HG02588 (cell line): ENCODE data around the gene PXDN.

Experiments used
- ATAC-seq: cut with Tn5 transposase; IDR thresholded peaks from one replicate; pipeline ENCODE4 v1.9.1; 2021; ENCODE audit warnings: mild to moderate bottlenecking, moderate library complexity; ENCODE audit not compliant: unreplicated experiment

The PXDN gene

GRCh38 chr2:1756456-1756855 lies 12.1 kb upstream of the PXDN start:
- ATAC-seq, result no peak

GRCh38 chr2:1755436-1756191 lies 11.3 kb upstream of the PXDN start:
- ATAC-seq, result no peak

GRCh38 chr2:1754461-1755170 lies 10.3 kb upstream of the PXDN start:
- ATAC-seq, result no peak

DNA sequence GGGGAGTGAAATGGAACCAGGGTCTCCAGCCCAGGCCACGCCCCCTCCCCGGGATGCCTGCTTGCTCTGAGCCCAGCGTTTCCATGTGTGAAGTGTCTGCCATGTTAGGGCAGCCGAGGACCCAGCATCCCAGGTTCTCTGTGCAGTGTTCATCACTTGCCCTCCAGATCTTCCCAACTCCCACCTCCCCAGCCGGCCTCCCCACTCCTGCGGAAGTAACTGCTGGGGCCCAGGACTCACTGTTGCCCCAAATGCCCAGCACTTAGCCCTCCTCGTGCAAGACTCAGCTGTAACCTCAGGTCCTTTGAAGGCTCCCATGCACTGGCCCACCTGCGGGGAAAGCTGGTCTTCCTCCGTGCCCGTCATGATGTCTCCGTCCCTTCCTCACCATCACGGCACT lies 9.7 kb upstream of the PXDN start:
- no peak for ATAC-seq

DNA sequence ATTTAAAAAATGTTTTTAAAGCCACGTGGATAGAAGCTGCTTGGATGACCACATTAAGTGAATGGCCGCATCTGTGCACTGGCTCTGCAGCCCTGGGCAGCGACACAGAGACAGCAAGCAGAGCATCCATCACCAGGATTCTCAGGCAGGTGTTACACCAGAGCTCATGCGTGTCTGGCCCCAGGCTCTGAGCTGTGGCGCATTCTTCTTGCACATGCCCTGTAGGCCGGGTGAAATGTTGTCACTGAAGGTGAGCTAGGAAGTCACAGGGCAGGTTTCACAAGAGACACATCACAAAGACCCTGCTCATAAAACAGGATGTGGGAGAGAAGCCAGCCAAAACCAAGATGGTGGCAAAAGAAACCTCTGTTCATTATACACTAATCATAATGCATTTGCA lies 8.4 kb upstream of the PXDN start:
- no peak for ATAC-seq

GRCh38 chr2:1751767-1752725 lies 7.7 kb upstream of the PXDN start:
- ATAC-seq, result no peak

DNA sequence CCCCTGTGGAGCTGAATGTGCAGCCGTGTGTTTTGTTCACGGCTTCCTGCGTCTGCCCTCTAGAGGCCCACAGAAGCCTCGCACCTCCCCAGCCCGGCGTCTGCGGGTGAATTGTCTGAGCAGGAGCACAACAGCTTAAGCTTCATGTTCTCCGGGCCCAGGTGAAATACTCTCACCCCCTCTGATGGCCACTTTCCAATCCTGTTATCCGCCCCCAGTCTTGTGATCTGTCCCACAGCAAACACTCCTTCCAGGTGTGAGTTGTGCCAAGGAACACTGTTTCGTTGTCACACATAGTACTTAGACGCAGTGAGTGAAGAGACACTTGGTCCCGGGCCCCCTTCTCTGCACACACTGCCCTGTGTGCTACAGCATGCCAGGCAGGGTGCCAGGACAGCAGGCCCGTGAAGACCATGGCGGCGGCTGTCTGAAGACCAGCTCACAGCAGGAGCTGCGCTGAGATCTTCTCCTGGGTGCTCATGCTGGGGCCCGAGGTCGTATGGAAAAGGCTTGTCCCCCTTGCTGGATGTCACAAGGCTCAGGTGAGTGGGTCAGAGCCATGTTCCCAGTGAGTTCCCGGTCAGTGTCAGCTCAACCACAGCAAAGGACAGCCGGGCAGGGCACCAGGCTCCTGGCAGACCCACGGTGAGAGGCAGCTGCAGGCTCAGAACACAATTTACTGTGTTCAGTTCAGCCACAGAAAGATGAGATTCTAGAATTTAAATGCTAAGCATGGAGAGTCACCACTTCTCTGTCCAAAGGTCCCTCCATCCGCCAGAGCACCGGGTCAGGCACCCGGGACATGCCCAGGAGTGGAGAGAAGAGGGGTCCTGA lies 6.8 kb upstream of the PXDN start:
- ATAC-seq, result peak; percentile 75

DNA sequence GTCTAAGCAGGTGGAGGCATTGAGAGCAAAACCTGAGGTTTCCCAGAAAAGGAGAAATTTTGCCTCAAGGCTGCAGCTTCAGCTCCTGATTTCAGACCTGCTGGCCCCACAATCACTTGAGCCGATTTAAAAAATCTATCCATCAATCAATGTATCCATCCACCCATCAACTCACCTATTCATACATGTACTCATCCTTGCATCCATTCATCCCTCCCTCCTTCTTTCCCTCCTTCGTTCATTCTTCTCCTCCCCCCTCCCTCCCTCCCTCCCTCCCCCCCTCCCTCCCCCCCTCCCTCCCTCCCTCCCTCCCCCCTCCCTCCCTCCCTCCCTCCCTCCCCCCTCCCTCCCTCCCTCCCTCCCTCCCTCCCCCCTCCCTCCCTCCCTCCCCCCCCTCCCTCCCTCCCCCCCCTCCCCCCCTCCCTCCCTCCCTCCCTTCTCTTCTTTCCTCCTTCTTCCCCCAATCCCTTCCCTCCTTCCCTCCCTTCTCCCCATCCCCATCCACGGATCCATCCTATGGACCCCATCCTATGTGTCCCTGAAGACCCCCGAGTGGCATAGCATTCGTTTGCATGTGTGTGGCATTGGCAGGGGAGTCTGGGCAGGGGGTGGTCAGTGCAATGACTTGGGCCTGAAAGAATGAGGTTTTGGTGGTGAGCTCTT lies 6.1 kb upstream of the PXDN start:
- ATAC-seq, result no peak

DNA sequence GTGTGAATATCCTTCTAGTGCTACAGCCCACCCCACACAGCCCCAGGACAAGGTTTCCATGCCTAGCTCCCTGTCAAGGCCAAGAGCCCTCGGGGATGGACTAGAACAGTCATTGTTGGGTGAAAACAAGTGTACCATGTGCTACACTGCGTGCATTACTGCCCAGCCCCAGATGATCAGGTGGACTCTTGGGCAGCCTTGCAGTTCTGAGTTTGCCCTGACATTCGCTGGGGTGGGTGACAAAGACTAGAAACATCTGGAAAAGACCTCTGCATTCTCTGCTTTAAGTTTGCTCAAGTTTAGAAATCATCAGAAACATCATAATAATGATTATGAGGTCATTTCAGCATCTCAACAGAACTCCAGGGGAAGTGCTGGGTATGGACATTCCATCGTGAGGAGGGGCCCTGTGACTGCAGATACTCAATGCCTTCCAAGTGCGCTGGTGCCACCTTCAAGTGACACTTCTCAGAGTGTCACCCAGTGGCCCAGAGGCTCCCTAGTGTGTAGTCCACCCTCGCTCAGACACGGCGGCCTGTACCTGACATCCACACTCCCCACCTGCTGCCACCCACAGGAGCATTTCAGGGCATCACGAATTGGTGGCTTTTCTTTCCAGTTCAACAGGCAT lies 5.3 kb upstream of the PXDN start:
- ATAC-seq, result no peak

DNA sequence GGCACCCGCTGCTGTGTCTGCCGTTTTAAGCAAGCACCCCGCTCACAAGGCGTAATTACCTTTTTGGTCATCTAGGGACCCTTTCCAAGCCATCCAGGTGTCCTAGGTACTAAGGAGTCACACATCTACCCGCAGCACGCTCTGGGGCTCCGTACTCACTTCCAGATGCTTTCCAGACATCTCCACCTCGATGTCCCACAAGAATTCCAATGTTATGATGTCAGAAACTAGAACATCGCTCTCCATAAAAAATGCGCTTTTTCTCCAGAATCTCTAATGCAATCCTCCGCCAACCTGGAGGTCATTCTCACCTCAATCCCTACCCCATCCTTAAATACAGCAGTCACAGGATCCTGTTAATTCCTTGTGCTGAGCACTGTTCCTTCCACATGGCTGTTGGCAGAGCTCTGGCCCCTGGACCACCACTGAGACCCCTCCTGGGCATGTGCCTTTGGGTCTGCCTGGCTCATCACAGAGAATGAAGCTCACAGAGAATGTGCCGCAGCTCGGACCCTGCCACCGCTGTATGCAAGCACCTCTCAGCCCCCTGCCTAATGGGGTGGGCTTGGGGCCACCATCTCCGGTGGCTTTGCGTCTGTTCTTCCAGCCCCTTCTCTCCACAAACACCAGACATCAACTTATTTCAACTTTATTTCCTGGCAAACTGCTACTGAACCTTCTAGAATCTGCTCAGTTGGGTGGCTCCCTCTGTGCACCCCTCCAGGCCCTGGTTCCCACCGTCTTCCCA lies 4.6 kb upstream of the PXDN start:
- ATAC-seq, result no peak

DNA sequence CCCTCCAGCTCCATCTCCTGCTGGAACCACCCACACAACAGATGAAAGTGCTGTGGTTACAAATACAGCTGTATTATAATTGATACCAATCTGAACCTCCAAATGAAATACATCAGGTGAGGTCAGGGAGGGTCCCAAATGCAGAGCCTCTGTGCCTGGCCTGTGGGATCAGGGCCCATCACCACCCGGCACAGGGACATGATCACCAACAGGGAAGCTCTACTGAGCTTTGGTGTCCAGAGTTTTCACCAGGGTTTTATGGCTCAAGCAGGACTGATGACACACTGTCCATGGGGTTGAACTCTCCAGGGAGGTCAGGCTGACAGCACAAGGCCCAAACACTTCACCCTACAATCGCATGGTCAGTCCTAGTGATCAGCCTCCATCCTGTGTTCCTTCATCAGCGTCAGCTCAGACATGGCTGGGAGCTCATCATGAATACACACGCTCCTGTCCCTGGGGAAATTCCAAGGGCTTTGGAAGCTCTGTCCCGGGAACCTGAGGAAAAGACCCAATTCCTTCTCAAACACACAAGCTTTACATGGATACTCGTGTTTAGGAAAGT lies 3.9 kb upstream of the PXDN start:
- no peak for ATAC-seq

GRCh38 chr2:1747065-1747941 lies 3.0 kb upstream of the PXDN start:
- ATAC-seq, result no peak

DNA sequence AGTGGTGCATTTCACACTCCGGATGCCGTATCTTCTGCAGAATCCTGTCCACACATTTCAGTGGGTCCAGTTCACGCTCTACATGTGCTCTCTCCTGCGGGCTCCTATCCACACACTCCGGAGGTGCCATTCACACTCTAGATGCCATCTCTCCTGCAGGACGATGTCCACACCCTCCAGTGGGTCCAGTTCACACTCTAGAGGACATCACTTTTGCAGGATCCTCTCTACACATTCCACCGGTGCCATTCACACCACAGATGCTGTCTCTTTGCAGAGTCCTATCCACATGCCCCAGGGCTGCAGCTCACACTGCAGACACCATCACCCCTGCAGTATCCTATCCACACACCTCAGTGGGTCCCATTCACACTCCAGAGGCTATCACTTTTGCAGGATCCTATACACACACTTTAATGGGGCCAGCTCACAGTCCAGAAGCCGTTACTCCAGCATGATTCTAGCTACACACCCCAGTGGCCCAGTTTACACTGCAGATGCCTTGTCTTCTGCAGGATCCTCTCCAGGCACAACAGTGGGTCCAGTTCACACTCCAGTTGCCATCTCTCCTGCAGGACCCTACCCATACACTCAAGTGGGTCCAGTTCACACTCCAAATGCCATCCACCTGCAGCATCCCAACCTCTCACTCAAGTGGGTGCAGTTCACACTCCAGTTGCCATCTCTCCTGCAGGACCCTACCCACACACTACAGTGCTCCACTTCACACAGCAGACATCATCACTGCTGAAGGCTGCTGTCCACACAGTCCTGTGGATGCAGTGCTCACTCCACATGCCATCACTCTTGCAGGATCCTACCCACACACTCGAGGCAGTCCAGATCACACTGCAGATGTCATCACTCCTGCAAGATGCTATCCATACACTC lies 2.1 kb upstream of the PXDN start:
- ATAC-seq, result no peak

DNA sequence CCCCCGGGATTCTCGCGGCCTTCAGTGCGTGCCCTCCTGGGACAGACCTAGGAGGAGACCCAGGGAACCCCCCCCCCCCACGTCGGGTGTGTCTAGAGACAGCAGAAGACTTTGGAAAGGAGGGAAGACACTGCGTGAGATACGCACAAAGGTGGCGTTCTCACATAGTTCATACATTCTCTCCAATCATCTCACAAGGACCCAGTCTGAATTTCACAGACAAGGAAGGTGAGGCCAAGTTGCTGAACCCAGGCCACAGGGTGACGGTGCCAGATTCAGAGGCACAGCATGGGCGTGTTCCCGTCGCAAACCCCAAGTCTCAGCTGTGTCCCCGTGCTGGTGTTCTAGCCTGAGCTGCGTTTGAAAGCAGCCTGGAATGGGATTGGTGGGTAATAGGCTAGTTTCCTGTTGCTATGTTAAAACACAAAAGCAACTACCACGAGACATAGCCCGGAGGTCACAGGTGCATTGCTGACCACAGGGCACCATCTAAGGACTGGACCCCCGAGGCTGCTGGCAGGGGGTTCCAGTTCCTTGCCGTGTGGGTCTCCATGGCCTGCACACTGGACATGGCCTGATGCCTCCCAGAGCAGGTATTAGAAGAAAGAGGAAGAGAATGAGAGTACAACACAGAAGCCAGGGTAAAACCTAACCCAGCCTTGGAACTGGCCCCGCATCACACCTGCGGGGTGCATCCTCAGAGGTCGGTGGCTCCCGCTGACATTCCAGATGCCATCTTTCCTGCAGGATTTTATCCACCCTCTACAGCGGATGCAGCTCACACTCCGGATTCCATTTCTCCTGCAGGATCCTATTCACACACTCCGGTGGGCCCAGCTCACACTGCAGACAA lies 1.1 kb upstream of the PXDN start:
- no peak for ATAC-seq

DNA sequence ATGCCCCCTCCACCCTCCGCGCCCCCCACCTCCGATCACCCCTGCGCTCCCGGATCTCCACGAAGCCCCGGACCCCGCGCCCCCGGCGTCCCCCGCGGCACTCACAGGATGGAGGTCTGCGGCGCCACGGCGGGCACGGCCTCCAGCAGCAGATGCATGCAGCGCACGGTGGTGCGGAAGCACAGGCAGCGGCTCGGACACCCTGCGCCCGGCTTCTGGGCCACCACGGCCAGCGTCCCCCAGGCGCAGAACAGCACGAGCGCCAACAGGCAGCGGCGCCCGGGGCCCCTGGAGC lies 217 bp downstream of the PXDN start:
- no peak for ATAC-seq
